Activated CD4-positive, alpha-beta T cell treated with anti-CD3 and anti-CD28 coated beads for 24 hours (primary cell): Measurements from ENCODE around the gene ENPP7.
A peak's percentile ranks its signal among the peaks of the same experiment; 100 is the strongest.

Source experiments
- DNase-seq, 2 donors: peaks; one replicate each; pipeline ENCODE4 v3.0.0-alpha.2; 2020; ENCODE audit warnings: low read depth in 2 of 2

Gene ENPP7

GRCh38 chr17:79704691-79705090, 26.1 kb upstream of the ENPP7 start:
- no peak for DNase-seq

DNA sequence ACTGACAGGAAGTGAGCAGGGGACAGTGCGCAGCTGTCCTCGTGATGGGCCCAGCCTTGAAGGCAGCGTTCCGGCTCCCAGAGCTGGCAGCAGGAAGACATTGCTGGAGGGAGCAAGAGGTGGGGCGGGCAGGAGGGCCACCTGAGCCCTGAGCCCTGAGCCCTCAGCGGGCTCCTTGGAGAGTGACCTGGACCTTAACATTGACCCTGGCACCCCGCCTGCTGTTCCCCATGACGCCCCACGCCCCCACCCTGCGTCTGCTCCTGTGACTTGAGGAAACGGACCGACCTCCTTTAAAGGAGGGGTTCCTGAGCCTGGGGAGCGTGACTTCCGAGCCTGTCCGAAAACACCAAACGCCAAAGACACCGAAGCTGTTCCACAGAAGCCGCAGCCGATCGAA, 25.1 kb upstream of the ENPP7 start:
- no peak for DNase-seq

DNA sequence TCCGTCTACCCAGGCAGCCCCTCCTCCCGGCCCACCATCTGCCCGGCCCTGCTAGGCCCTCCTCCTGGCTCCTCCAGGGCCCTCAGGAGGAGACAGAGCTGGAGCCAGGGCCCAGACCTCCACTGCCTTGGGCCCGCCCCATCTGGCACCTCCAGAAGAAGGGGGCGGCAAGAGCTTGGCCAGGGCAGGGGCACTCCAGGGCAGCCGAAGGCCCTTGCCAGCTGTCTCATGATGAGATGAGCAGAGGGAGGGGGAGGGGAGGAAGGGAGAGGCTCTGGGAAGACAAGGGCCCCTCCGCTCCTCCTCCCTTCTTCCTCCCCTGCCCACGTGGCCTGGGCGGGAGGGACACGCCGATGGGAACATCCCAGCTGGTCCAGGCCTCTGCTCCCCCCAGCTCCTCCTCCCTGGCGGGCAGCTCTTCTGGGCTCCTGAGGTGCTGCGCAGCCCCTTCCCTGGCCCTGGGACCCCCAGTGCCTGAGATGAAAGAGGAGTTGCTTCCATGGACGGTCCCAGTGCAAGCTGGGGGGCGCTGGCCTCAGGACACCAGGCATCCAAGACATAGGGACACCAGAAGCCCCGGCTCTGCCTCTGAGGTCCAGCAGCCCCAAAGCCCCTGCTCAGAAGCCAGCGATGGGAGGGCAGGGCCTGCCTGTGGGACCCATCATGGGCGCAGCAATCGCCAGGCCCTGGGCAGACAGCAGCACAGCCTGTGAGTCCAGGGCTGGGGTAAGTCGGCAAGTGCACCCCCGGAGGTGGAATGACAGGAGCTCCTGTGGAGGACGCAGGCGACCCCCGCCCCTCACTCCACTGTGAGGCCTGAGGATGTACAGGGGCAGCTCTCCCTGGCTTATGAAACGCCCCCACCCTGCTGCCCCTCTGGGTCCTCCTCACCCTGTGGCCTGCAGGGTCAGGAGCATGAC, 23.6 kb upstream of the ENPP7 start:
- no peak for DNase-seq

DNA sequence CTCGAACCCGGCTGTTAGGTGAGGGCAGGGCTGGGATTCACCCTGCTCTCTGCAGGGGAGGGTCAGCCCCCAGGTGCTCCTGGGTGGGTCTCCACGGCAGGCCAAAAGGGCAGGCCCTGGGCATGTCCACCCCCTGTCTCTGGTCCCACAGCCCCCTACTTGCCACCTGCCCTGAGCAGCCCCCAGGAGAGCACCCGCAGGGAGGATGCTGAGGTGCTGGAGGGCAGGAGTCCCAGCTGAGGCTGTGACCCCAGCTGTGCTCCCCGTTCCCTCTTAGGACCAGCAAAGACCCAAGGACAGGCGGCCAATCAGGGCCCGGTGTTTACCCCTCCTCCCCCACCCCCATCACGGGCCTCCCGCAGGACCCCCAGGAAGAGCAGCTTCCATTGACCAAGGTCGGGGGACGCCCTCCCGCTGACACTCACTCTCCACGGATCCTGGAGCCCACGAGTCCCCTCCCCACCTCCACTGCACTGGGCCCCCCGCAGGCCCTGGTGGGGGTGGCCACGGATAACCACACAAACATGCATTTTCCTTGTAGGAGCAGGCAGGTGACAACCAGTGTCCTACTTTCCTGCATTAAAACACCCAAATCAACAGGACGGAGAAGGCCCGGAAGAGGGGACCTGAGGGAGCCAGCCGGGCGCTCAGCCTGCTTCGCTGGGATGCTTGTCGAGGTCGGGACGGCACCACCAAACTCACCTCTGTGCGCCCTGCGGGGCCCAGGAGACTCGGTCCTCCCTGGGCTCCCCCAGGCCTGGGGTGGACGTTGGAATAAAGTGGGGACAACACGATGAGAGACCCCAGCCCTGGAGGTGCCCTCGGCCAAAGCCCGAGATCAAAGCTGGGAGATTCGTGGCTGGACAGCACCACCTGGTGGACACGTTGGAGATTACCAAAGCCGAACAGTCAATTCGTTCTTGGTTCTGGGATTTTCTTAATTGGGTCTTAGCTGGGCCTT, 22.5 kb upstream of the ENPP7 start:
- peak; percentile 33 to 51 for DNase-seq

GRCh38 chr17:79711715-79712305, 18.9 kb upstream of the ENPP7 start:
- no peak for DNase-seq

DNA sequence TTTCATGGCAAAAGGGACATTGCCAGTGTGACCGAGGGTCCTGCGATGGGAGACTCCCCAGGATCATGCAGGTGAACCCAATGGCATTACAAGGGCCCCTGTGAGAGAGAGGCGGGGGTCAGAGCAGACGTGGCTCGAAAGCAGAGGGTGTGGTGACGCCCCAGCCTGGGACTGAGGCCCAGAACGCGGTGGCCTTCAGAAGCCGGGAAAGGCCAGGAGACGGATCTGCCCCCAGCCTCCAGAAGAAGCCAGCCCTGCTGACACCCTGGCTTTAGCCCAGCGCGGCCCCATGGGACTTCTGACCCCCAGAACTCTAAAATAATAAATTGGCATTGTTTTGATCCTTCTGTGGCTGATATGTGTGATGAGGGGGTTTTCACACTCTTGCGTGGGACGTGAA, 17.4 kb upstream of the ENPP7 start:
- DNase-seq, result no peak

GRCh38 chr17:79714176-79715097, 16.3 kb upstream of the ENPP7 start:
- DNase-seq, result no peak

DNA sequence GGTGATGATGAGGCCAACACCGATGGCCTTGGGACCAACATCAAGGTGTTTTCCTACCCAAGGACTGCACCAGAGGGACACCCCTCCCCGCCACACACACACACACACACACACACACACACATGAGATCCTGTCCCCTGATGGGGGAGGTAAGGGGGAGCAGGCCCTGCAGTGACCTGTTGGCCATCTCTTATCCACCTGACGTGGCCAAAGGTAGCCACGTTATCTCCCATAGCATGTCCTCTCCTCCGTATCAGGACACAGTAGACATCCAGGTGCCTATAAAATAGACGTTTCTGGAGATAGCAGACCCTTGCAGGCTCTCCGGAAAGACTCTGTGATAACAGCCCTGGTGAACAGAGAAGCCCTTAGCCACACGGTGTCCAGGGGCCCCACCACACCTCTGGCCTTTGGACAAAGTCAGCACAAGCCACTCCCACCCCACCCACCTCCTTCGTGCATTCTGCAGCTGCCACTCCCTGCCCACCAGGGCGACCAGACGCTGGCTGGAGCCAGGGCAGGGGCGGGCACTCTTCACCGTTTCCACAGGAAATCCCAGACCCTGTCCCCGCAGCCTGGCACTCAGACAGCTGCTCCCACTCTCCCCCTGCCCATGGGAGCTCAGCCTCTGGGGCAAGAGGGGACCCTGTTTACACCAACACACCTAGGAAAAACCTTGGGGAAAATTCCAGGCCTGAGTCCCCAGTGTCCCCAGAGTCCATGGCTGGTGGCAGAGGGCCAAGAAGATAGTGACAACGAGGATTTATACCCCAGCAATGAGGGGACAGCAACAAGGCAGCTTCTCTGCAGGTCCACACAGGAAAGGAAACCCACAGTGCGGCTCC, 15.4 kb upstream of the ENPP7 start:
- DNase-seq, result no peak

DNA sequence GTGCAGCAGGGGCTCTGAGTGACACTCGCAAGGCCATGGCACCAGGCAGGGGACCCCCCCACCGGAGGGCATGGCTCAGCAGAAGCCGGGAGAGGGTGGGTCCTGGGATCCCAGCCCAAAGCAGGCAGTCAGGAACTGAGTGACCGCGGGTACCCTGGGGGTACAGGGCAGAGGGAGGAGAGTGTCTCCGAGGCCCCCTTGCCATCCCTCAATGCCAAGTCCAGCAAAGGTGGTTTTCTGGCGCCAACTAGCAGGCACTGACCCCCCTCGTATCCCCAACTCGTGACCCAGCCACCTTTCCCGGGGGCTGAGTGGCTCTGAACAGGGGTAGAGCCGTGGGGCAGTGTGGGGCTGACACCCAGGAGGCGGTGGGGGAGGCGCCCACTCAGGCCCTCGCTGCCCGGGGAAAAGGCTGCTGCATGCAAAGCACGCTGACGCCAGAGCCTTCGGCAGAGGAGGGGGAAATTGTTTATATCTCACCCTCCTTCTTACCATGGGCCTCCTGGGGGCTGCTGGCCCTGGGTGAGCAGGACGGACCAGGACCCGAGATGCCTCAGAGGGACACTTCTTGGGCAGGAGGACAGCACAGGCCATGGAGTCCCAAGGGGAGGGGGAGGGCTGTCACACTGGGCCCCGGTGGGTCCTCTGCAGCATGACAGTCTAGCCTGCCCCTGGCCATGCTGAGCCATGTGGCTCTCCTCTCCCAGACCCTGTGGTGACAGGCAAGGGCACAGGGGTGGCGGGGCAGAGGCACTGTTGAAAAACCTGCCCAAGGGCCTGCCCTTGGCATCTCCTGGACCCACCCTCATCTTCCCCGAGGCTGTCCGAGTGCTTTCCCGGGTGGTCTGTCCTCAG, 14.6 kb upstream of the ENPP7 start:
- DNase-seq, result no peak

- DNase-seq, result no peak
These were observed 9.9 kb upstream of the ENPP7 start for GRCh38 chr17:79720705-79721292.

DNA sequence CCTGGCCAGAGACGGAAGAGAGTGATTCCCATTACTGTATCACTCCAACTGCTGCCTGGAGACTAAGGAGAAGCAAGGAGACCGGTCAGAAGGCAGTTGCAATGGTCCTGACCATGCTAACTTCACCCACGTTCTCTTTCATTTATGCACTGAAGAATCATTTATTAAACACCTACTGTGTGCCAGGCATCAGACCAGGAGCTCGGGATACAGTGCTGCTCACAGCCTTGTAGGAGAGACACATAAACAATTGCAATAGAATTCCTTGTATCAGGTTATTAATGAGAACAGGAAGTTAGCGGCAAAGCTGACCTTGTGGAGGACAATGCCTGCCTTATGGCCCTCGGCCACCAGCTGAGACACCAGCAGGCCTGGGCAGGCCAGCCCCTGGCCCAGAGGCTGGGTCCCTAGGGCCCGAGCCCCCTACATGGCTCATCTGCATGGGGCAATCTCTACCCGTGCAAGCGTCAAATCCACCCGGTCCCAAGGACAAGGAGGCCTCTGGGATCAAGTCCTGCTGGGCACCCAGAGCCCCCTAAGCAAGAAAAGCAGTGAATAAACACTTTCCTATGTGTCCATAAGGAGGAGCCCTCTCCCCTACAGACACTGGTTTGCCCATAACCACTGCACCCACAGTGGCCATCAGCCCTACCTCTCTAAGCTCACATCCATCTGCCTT, 8.6 kb upstream of the ENPP7 start:
- no peak for DNase-seq

- DNase-seq, result no peak
These were observed 8.0 kb upstream of the ENPP7 start for GRCh38 chr17:79722787-79723186.

DNA sequence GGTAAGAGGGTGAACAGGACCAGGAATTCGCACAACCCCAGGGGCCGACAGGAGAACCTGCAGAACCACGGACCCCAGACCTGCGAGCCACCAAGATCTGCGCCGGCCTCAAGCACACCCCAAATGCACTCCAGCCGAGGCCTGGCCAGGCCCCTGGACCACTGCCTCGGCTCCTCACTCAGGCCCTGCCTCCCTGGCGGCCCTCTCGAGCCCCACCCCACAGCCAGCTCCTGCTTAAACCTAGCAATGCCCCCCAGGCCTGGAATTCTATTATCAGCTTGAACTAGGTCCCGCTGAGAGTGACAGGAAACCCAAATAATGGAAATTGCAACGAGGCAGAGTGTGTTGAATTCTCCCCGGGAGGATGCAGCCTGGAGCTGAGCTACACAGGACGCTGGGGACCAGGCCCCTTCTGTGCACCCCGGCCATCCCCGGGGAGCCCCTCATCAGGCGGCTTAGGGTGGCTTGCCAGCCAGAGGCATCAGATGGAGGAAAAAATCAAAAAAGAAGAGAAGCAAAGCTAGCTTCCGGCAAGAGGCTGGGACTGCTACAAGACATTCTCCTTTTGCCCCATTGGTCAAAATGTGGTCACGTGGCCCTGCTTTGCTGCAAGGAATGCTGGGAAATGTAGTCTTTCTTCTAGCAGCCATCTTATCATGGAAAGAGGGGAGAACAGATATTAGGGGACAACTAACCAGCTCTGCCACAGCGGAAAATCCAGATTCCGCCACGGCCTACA, 2.4 kb upstream of the ENPP7 start:
- DNase-seq, result peak; percentile 63 to 73

- no peak for DNase-seq
These were observed 1.8 kb upstream of the ENPP7 start for GRCh38 chr17:79728908-79729471.

- DNase-seq, result no peak
These were observed 982 bp upstream of the ENPP7 start for GRCh38 chr17:79729761-79730160.

DNA sequence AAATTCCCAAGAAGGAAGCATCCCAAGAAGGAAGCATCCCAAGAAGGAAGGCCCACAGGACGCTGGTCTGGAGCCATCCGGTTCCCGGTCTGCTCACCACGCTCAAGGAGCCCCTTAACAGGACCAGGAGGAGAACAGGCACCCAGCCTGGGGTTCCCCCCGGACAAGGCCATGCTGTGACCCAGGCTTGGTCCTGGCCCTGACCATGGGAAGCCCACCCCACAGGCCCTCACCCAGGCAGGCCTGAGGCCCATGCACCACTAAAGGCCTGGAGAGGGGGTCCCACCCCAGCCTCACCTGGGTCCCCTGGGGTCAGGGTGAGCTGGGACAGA, 340 bp upstream of the ENPP7 start:
- DNase-seq, result no peak

GRCh38 chr17:79732254-79732653, 1.5 kb downstream of the ENPP7 start:
- no peak for DNase-seq
